Keratinocyte (primary cell): ENCODE data around the gene MTMR11.

Experiments used
- CTCF ChIP-seq, 3 experiments: IDR thresholded peaks in 1 of 3; conservative IDR thresholded peaks in 1 of 3; optimal IDR thresholded peaks in 1 of 3; 2 replicates in 2 of 3; 3 replicates in 1 of 3; pipeline versions ENCODE3 to v1.5.1; 2011; ENCODE audit warnings: low read length in 3 of 3, mild to moderate bottlenecking in 3 of 3, moderate library complexity in 2 of 3, control low read depth in 1 of 3, inconsistent platforms in 1 of 3; ENCODE audit not compliant: insufficient read depth in 2 of 3; ENCODE audit errors: extremely low read depth in 1 of 3
- EZH2 ChIP-seq: IDR thresholded peaks from one replicate; pipeline ENCODE4 v1.6.1; 2012; ENCODE audit warnings: inconsistent platforms, mild to moderate bottlenecking, low read length, moderate library complexity

- no peak for TF ChIP-seq EZH2
- TF ChIP-seq CTCF (optimal IDR thresholded peaks at IDR 0.05 in 1 of 3, IDR thresholded peaks at IDR 0.05 in 1 of 3, conservative IDR thresholded peaks at IDR 0.05 in 1 of 3; ENCODE audit: extremely low read depth in 1 of 3, insufficient read depth in 2 of 3, low read length in 3 of 3) = no peak
These were observed 10.4 kb downstream of the MTMR11 start for GRCh38 chr1:149926296-149926695.
